ENCODE measurements around the gene DMXL2.

Gene DMXL2

DNA sequence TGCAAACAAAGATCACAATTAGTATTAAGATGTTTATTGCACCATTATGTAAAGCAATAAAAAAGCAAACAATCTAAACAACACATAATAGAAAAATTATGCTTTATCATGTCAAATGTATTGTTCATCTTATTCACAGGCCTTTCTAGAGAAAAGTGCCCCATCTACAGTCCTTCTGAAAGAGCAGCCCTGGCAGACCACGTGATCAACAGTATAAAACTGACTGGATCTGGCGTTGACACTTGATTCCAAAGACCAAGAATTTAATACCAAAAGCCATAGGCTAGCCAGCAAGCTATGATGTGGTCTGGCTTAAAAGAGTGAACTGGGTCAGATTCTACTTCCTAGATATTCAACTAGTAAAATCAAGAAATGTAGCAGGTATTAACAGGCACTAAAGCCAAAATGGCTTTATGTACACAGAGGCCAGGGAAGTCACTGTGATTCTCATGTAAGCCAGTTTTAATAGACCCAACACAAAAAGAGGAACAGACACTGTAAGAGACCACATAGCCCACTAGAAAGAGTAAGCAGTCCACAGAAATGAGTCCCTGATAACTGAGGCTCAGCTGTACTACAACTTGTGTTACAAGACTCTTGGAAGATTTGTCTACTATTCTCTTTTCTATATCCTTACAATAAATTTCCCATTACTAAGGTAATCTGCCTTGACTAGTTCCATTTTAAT lies 32.5 kb downstream of the DMXL2 start:
- TF ChIP-seq, protein P1, sequence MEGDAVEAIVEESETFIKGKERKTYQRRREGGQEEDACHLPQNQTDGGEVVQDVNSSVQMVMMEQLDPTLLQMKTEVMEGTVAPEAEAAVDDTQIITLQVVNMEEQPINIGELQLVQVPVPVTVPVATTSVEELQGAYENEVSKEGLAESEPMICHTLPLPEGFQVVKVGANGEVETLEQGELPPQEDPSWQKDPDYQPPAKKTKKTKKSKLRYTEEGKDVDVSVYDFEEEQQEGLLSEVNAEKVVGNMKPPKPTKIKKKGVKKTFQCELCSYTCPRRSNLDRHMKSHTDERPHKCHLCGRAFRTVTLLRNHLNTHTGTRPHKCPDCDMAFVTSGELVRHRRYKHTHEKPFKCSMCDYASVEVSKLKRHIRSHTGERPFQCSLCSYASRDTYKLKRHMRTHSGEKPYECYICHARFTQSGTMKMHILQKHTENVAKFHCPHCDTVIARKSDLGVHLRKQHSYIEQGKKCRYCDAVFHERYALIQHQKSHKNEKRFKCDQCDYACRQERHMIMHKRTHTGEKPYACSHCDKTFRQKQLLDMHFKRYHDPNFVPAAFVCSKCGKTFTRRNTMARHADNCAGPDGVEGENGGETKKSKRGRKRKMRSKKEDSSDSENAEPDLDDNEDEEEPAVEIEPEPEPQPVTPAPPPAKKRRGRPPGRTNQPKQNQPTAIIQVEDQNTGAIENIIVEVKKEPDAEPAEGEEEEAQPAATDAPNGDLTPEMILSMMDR (IDR thresholded peaks at IDR 0.05; ENCODE audit: low read depth, low read length): no peak
- no peak overlapping the region for H3K4me3 ChIP-seq (replicated peaks in 1 of 2; ENCODE audit: low read depth in 2 of 2, low read length in 2 of 2)
- no peak for DNase-seq (ENCODE audit: low read depth in 2 of 2)

DNA sequence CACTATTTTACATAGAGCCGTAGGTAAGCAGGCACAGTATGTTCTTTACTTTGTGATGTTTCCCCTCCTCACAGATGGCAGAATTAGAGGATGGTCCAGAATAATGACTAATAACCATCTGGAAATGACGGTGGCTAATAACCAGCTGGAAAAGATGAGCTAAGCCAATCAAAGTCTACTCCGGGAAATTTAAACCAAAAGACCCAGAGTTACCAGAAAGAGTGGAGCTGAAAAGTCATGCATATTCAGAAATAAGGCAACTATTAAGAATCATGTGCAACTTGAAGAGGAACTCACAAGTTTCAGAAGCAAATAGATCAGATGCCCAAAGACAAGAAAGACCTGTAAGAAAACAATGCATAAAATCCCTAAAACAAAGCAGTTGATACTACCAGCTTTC lies 33.6 kb downstream of the DMXL2 start:
- TF ChIP-seq, protein P1 (IDR thresholded peaks at IDR 0.05; ENCODE audit: low read depth, low read length): no peak
- H3K4me3 ChIP-seq (replicated peaks in 1 of 2; ENCODE audit: low read depth in 2 of 2, low read length in 2 of 2): no peak overlapping the region
- no peak for DNase-seq (ENCODE audit: low read depth in 2 of 2)

DNA sequence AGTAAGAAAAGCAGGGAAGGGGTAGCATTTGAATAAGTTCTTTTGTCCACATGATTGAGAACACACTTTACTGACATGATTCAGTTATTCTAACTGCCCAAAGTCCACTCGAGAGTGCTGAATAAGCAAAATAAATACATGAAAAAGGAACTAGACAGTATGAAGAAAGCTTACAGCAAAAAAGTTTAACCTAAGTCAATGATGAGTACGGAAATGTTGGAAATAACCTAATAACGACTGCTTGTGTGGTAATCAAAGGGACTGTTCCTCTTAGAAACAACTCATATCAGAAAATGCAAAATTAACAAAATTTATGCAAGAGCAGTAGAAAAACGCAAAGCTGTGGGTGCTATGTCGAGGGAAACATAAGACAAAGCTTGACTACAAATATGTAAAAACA lies 36.6 kb downstream of the DMXL2 start:
- no peak for DNase-seq (ENCODE audit: low read depth in 2 of 2)
- H3K4me3 ChIP-seq (replicated peaks in 1 of 2; ENCODE audit: low read depth in 2 of 2, low read length in 2 of 2): no peak overlapping the region
- TF ChIP-seq, protein P1 (IDR thresholded peaks at IDR 0.05; ENCODE audit: low read depth, low read length): no peak

DNA sequence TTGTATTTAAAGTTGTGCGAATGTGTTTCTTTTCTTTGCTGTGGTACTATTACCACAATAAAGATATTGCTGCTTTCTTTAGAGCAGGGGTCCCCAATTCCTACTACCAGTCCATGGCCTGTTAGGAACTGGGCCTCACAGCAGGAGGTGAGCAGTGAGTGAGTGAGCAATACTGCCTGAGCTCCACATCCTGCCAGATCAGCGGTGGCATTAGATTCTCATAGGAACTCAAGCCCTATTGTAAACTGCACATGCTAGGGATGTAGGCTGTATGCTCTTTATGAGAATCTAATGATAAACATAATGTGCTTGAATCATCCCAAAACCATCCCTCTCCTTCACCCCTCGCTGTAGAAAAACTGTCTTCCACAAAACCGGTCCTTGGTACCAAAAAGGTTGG lies 41.6 kb downstream of the DMXL2 start:
- no peak overlapping the region for H3K4me3 ChIP-seq (replicated peaks in 1 of 2; ENCODE audit: low read depth in 2 of 2, low read length in 2 of 2)
- no peak for DNase-seq (ENCODE audit: low read depth in 2 of 2)
- TF ChIP-seq, protein P1 (IDR thresholded peaks at IDR 0.05; ENCODE audit: low read depth, low read length): no peak

DNA sequence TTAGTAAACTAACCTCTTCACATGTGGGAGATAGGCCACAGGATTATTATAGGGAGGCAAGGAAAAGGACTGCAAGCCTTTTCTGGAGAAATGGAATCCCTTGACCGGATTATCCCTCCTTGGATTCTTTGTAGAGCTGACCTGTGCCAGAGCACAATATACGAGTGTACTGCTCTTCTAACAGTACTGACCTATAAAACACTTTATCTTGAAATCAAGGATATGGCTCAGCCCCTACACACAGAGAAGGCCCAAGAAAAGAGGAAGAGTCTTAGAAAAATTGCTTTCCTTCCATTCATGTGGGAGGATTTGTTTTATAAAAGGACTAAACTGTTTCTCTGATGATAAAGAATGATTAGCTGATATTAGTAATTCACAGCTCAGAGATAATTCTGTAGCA lies 42.2 kb downstream of the DMXL2 start:
- no peak overlapping the region for H3K4me3 ChIP-seq (replicated peaks in 1 of 2; ENCODE audit: low read depth in 2 of 2, low read length in 2 of 2)
- no peak for DNase-seq (ENCODE audit: low read depth in 2 of 2)
- TF ChIP-seq, protein P1 (IDR thresholded peaks at IDR 0.05; ENCODE audit: low read depth, low read length): no peak

DNA sequence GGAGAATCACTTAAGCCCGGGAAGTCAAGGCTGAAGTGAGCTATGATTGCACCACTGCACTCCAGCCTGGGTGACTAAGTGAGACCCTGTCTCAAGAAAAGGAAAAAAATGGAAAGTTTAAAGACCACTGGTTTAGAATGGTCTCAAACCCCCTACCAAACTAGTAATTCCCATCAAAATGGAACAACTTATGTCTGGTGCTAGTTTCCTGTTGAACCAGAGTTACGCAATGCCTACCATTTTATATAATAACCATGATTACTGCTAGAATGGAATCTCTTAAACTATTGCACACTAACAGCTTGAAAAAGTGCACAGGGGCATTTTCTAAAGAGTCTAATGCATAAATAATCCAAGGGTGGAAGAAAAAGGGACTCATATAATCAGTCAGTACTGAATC lies 43.6 kb downstream of the DMXL2 start:
- TF ChIP-seq, protein P1 (IDR thresholded peaks at IDR 0.05; ENCODE audit: low read depth, low read length): no peak

More for the DNA sequence above, 43.6 kb downstream of the DMXL2 start:
- no peak overlapping the region for H3K4me3 ChIP-seq (replicated peaks in 1 of 2; ENCODE audit: low read depth in 2 of 2, low read length in 2 of 2)
- DNase-seq (ENCODE audit: low read depth in 2 of 2): peak; percentile 16 to 20

Data from cardiac fibroblast (primary cell).